ENCODE data around the gene ARL5B.

Gene ARL5B

GRCh38 chr10:18656724-18657123 is 2.5 kb upstream of the ARL5B start:
- ChIA-PET CTCF (no interaction called here), POLR2A (no interaction called here)
- DNase-seq, result no peak
- Histone ChIP-seq H3K27me3 (replicated peaks in 2 of 5; ENCODE audit: control insufficient read depth in 4 of 5, insufficient read depth in 5 of 5, low read length in 4 of 5) (no peaks in the 10 kb centered on the region), H3K4me1 (ENCODE audit: control extremely low read depth in 1 of 4, control insufficient read depth in 4 of 4, insufficient read depth in 4 of 4, low read length in 3 of 4) (peaks cover 8 to 36% (median 20%) of the 10 kb centered on the region in 4 experiments), H3K27ac (ENCODE audit: insufficient read depth in 1 of 2, low read depth in 1 of 2, low read length in 2 of 2, poor library complexity in 1 of 2, severe bottlenecking in 2 of 2) (no peak overlapping the region), H3K36me3 (ENCODE audit: control insufficient read depth in 4 of 4, insufficient read depth in 4 of 4, low read length in 3 of 4) (peaks cover 0 to 8% (median 0%) of the 10 kb centered on the region in 4 experiments), H3K4me3 (ENCODE audit: control insufficient read depth in 1 of 7, extremely low read depth in 1 of 7, insufficient read depth in 4 of 7, low read depth in 2 of 7, low read length in 6 of 7) (no peak overlapping the region), H3K9me3 (ENCODE audit: control extremely low read depth in 1 of 5, control insufficient read depth in 4 of 5, insufficient read depth in 2 of 5, low read depth in 1 of 5, low read length in 4 of 5) (no peaks in the 10 kb centered on the region)
- WGBS (ENCODE audit: insufficient coverage), result 90% methylated on average over 2 of the region's 3 CpGs

- POLR2A ChIA-PET, result interaction anchor here (1.9 kb wide), 2 partner anchors 10 to 31 kb away, joined by 6 to 12 read pairs; no protein-coding TSS in a partner anchor
- DNase-seq, result peak in 2 of 3 donors; percentile 46 to 57
- Histone ChIP-seq H3K4me1 (ENCODE audit: control extremely low read depth in 1 of 4, control insufficient read depth in 4 of 4, insufficient read depth in 4 of 4, low read length in 3 of 4) (peaks cover 6 to 34% (median 19%) of the 10 kb centered on the region in 4 experiments), H3K9me3 (ENCODE audit: control extremely low read depth in 1 of 5, control insufficient read depth in 4 of 5, insufficient read depth in 2 of 5, low read depth in 1 of 5, low read length in 4 of 5) (no peaks in the 10 kb centered on the region), H3K27me3 (replicated peaks in 2 of 5; ENCODE audit: control insufficient read depth in 4 of 5, insufficient read depth in 5 of 5, low read length in 4 of 5) (no peaks in the 10 kb centered on the region), H3K27ac (ENCODE audit: insufficient read depth in 1 of 2, low read depth in 1 of 2, low read length in 2 of 2, poor library complexity in 1 of 2, severe bottlenecking in 2 of 2) (peak overlapping the region; percentile 97 to 98), H3K4me3 (ENCODE audit: control insufficient read depth in 1 of 7, extremely low read depth in 1 of 7, insufficient read depth in 4 of 7, low read depth in 2 of 7, low read length in 6 of 7) (peak overlapping the region; percentile 75 to 100 (median 94)), H3K36me3 (ENCODE audit: control insufficient read depth in 4 of 4, insufficient read depth in 4 of 4, low read length in 3 of 4) (peaks cover 0 to 11% (median 1%) of the 10 kb centered on the region in 4 experiments)
- WGBS (ENCODE audit: insufficient coverage), result 37% methylated on average over 8 of the region's 23 CpGs
- CTCF ChIA-PET, result no interaction called here
Observed at GRCh38 chr10:18658271-18659124, 733 bp upstream of the ARL5B start.

- CTCF ChIA-PET, result no interaction called here
- DNase-seq, result no peak
- Histone ChIP-seq H3K27me3 (replicated peaks in 2 of 5; ENCODE audit: control insufficient read depth in 4 of 5, insufficient read depth in 5 of 5, low read length in 4 of 5) (no peaks in the 10 kb centered on the region), H3K27ac (ENCODE audit: insufficient read depth in 1 of 2, low read depth in 1 of 2, low read length in 2 of 2, poor library complexity in 1 of 2, severe bottlenecking in 2 of 2) (peak overlapping the region; percentile 97 to 98), H3K4me1 (ENCODE audit: control extremely low read depth in 1 of 4, control insufficient read depth in 4 of 4, insufficient read depth in 4 of 4, low read length in 3 of 4) (peaks cover 6 to 34% (median 19%) of the 10 kb centered on the region in 4 experiments), H3K36me3 (ENCODE audit: control insufficient read depth in 4 of 4, insufficient read depth in 4 of 4, low read length in 3 of 4) (peaks cover 0 to 6% (median 2%) of the 10 kb centered on the region in 4 experiments), H3K4me3 (ENCODE audit: control insufficient read depth in 1 of 7, extremely low read depth in 1 of 7, insufficient read depth in 4 of 7, low read depth in 2 of 7, low read length in 6 of 7) (peak overlapping the region; percentile 75 to 100 (median 94)), H3K9me3 (ENCODE audit: control extremely low read depth in 1 of 5, control insufficient read depth in 4 of 5, insufficient read depth in 2 of 5, low read depth in 1 of 5, low read length in 4 of 5) (no peaks in the 10 kb centered on the region)
- under 1% methylated on average over 19 of the region's 23 CpGs for WGBS (ENCODE audit: insufficient coverage)
- POLR2A ChIA-PET, result interaction anchor here (0.6 to 1.9 kb wide), 2 partner anchors 9 to 32 kb away, joined by 3 to 6 read pairs; partner anchors contain the start of gene NSUN6
Observed at GRCh38 chr10:18659819-18660535, 746 bp downstream of the ARL5B start.

- WGBS (ENCODE audit: insufficient coverage), result 94% methylated on average over 12 of the region's 19 CpGs
- no peaks in the 10 kb centered on the region for H3K27me3 ChIP-seq (replicated peaks in 2 of 5; ENCODE audit: control insufficient read depth in 4 of 5, insufficient read depth in 5 of 5, low read length in 4 of 5)
- no peaks in the 10 kb centered on the region for H3K9me3 ChIP-seq (ENCODE audit: control extremely low read depth in 1 of 5, control insufficient read depth in 4 of 5, insufficient read depth in 2 of 5, low read depth in 1 of 5, low read length in 4 of 5)
- H3K4me1 ChIP-seq (ENCODE audit: control extremely low read depth in 1 of 4, control insufficient read depth in 4 of 4, insufficient read depth in 4 of 4, low read length in 3 of 4), result peaks cover 6 to 34% (median 19%) of the 10 kb centered on the region in 4 experiments
- ChIA-PET CTCF (no interaction called here), POLR2A (interaction anchor here (0.6 kb wide), 1 partner anchor 61 kb away, joined by 3 read pairs; no protein-coding TSS in a partner anchor)
- peak overlapping the region in 1 of 2 experiments; percentile 98 for H3K27ac ChIP-seq (ENCODE audit: insufficient read depth in 1 of 2, low read depth in 1 of 2, low read length in 2 of 2, poor library complexity in 1 of 2, severe bottlenecking in 2 of 2)
- no peak for DNase-seq
- H3K4me3 ChIP-seq (ENCODE audit: control insufficient read depth in 1 of 7, extremely low read depth in 1 of 7, insufficient read depth in 4 of 7, low read depth in 2 of 7, low read length in 6 of 7), result peak overlapping the region in 5 of 7 experiments; percentile 36 to 100 (median 92)
- peaks cover 0 to 7% (median 2%) of the 10 kb centered on the region in 4 experiments for H3K36me3 ChIP-seq (ENCODE audit: control insufficient read depth in 4 of 4, insufficient read depth in 4 of 4, low read length in 3 of 4)
Observed at GRCh38 chr10:18660816-18661431, 1.7 kb downstream of the ARL5B start.

- POLR2A ChIA-PET, result no interaction called here
- WGBS (ENCODE audit: insufficient coverage), result 100% methylated on average over 1 of the region's 2 CpGs
Observed at GRCh38 chr10:18664841-18665478, 5.7 kb downstream of the ARL5B start.

GRCh38 chr10:18665815-18666558 is 6.8 kb downstream of the ARL5B start:
- ChIA-PET POLR2A (no interaction called here), CTCF (interaction anchor here (1.4 to 1.8 kb wide), 2 partner anchors 15 to 26 kb away, joined by 4 to 5 read pairs; partner anchors contain the start of gene NSUN6)
- Histone ChIP-seq H3K9me3 (ENCODE audit: control extremely low read depth in 1 of 5, control insufficient read depth in 4 of 5, insufficient read depth in 2 of 5, low read depth in 1 of 5, low read length in 4 of 5) (no peaks in the 10 kb centered on the region), H3K36me3 (ENCODE audit: control insufficient read depth in 4 of 4, insufficient read depth in 4 of 4, low read length in 3 of 4) (peaks cover 5 to 33% (median 22%) of the 10 kb centered on the region in 4 experiments), H3K4me1 (ENCODE audit: control extremely low read depth in 1 of 4, control insufficient read depth in 4 of 4, insufficient read depth in 4 of 4, low read length in 3 of 4) (peaks cover 0 to 12% (median 8%) of the 10 kb centered on the region in 4 experiments), H3K27me3 (replicated peaks in 2 of 5; ENCODE audit: control insufficient read depth in 4 of 5, insufficient read depth in 5 of 5, low read length in 4 of 5) (no peaks in the 10 kb centered on the region), H3K4me3 (ENCODE audit: control insufficient read depth in 1 of 7, extremely low read depth in 1 of 7, insufficient read depth in 4 of 7, low read depth in 2 of 7, low read length in 6 of 7) (no peak overlapping the region), H3K27ac (ENCODE audit: insufficient read depth in 1 of 2, low read depth in 1 of 2, low read length in 2 of 2, poor library complexity in 1 of 2, severe bottlenecking in 2 of 2) (no peak overlapping the region)
- 91% methylated on average over 2 of the region's 3 CpGs for WGBS (ENCODE audit: insufficient coverage)
- DNase-seq, result no peak

More at GRCh38 chr10:18664841-18665478, 5.7 kb downstream of the ARL5B start:
- Histone ChIP-seq H3K4me3 (ENCODE audit: control insufficient read depth in 1 of 7, extremely low read depth in 1 of 7, insufficient read depth in 4 of 7, low read depth in 2 of 7, low read length in 6 of 7) (no peak overlapping the region), H3K27me3 (replicated peaks in 2 of 5; ENCODE audit: control insufficient read depth in 4 of 5, insufficient read depth in 5 of 5, low read length in 4 of 5) (no peaks in the 10 kb centered on the region), H3K4me1 (ENCODE audit: control extremely low read depth in 1 of 4, control insufficient read depth in 4 of 4, insufficient read depth in 4 of 4, low read length in 3 of 4) (peaks cover 0 to 20% (median 11%) of the 10 kb centered on the region in 4 experiments), H3K36me3 (ENCODE audit: control insufficient read depth in 4 of 4, insufficient read depth in 4 of 4, low read length in 3 of 4) (peaks cover 5 to 30% (median 18%) of the 10 kb centered on the region in 4 experiments), H3K9me3 (ENCODE audit: control extremely low read depth in 1 of 5, control insufficient read depth in 4 of 5, insufficient read depth in 2 of 5, low read depth in 1 of 5, low read length in 4 of 5) (no peaks in the 10 kb centered on the region), H3K27ac (ENCODE audit: insufficient read depth in 1 of 2, low read depth in 1 of 2, low read length in 2 of 2, poor library complexity in 1 of 2, severe bottlenecking in 2 of 2) (no peak overlapping the region)
- CTCF ChIA-PET, result interaction anchor here (1.4 to 1.8 kb wide), 2 partner anchors 14 to 25 kb away, joined by 4 to 5 read pairs; partner anchors contain the start of gene NSUN6
- DNase-seq, result peak in 1 of 3 donors; percentile 21

Data from common myeloid progenitor, CD34-positive (primary cell).